ENCODE data around the gene HOXA13. TPM values are rescaled to one million over a fixed set of nuclear protein-coding genes. Genes with fewer than 3 reads are reported as not detected.

The HOXA13 gene
- total RNA-seq, 1 experiment from 2014 or later: not detected

DNA sequence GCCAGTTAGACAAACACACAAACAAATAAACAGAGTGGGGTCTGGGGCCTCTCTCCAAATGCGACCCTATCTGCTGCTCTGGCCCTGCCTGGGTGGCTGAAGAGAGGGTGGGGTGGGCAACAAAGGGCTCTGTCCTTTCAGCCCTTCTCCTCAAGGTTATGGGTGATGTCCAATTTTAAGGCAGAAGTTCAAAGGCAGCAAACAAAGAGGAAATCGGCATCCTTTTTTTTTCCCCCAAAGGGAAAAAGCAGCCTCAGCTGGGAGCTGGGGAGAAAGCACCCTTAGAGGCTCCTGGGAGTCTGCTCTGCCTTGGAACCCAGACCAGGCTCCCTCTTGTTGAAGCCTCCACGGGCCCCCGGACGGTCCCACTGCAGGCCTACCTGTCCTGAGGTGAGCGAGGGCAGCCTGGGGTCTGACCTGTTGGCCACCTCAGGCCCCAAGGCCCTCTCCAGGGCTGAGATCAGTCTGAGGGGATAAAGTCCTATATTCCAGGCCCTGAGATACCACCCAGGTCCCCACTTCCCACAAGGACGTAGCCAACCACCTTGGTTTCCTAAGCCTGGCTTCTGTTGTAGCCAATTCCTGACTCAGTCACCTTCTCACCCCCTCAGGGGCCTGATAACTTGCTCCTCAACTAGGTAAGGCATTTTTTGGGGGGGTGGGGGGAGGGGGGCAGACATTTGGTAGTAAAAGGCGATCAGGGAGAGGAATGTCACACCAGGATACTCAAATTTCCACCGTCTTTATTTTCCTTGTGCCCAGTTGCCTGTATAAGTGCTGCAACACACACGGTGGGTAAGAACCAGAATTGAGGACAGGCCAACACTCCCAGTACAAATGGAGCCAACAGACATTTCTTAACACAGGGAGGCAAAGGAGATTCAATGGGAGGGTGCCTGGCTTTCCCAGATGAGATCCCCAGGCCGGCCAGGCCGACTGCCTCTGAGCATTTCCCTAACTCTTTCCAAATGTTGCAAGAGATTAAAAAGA, 19.2 kb downstream of the HOXA13 start:
- Histone ChIP-seq H4K8ac (replicated peaks; ENCODE audit: insufficient read length, low read depth, low read length) (no peak overlapping the region), H4K91ac (ENCODE audit: insufficient read length, low read depth, low read length) (no peak overlapping the region), H4K5ac (ENCODE audit: insufficient read length, low read depth, low read length) (no peak overlapping the region), H2AFZ (ENCODE audit: low read length) (no peak overlapping the region), H3K4me1 (ENCODE audit: insufficient read depth, low read length) (no peaks in the 10 kb centered on the region), H3K4ac (ENCODE audit: low read depth, low read length) (no peak overlapping the region), H2AK5ac (ENCODE audit: insufficient read length, low read length) (no peak overlapping the region), H2BK120ac (ENCODE audit: low read depth, low read length, poor library complexity, severe bottlenecking) (no peak overlapping the region), H3K23ac (ENCODE audit: insufficient read length, low read depth, low read length) (no peak overlapping the region), H3K14ac (ENCODE audit: insufficient read depth, low read length) (no peak overlapping the region), H2BK15ac (ENCODE audit: low read depth, low read length) (no peak overlapping the region), H3K79me1 (ENCODE audit: insufficient read depth, low read depth, low read length, poor library complexity, severe bottlenecking) (no peaks in the 10 kb centered on the region), H3K27ac (ENCODE audit: insufficient read length, low read depth, low read length) (no peak overlapping the region), H2BK12ac (ENCODE audit: insufficient read length, low read depth, low read length) (no peak overlapping the region), H3K18ac (ENCODE audit: insufficient read length, low read depth, low read length) (no peak overlapping the region), H3K9me3 (ENCODE audit: control insufficient read depth, low read depth, low read length) (no peaks in the 10 kb centered on the region), H3K27me3 (ENCODE audit: insufficient read depth, low read length) (peaks cover 97% of the 10 kb centered on the region), H4K20me1 (ENCODE audit: control insufficient read depth, insufficient read depth, insufficient read length) (no peaks in the 10 kb centered on the region), H3K79me2 (ENCODE audit: insufficient read depth, low read length) (no peaks in the 10 kb centered on the region), H3K23me2 (ENCODE audit: insufficient read length, low read depth, low read length, poor library complexity, severe bottlenecking) (no peaks in the 10 kb centered on the region), H3K56ac (ENCODE audit: insufficient read length, low read depth, low read length) (no peak overlapping the region), H2BK5ac (ENCODE audit: insufficient read length, low read length) (no peak overlapping the region), H3T11ph (ENCODE audit: low read length) (no peak overlapping the region), H2BK20ac (ENCODE audit: low read depth, low read length, poor library complexity, severe bottlenecking) (no peak overlapping the region), H3K9ac (ENCODE audit: extremely low read depth, insufficient read length, low read length) (no peak overlapping the region), H3K4me2 (ENCODE audit: insufficient read depth, insufficient read length, low read length) (no peak overlapping the region)
- TF ChIP-seq, protein P1, sequence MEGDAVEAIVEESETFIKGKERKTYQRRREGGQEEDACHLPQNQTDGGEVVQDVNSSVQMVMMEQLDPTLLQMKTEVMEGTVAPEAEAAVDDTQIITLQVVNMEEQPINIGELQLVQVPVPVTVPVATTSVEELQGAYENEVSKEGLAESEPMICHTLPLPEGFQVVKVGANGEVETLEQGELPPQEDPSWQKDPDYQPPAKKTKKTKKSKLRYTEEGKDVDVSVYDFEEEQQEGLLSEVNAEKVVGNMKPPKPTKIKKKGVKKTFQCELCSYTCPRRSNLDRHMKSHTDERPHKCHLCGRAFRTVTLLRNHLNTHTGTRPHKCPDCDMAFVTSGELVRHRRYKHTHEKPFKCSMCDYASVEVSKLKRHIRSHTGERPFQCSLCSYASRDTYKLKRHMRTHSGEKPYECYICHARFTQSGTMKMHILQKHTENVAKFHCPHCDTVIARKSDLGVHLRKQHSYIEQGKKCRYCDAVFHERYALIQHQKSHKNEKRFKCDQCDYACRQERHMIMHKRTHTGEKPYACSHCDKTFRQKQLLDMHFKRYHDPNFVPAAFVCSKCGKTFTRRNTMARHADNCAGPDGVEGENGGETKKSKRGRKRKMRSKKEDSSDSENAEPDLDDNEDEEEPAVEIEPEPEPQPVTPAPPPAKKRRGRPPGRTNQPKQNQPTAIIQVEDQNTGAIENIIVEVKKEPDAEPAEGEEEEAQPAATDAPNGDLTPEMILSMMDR (conservative IDR thresholded peaks at IDR 0.05): no peak
- Mint-ChIP-seq H3K9me3 (peaks cover 2 to 15% of the 10 kb centered on the region in 2 experiments; a peak in 1 of 5 replicates), H3K27me3 (ENCODE audit: low read depth) (peaks cover 100% of the 10 kb centered on the region), H3K4me1 (peaks cover 7 to 26% of the 10 kb centered on the region in 2 experiments), H3K4me3 (peak overlapping the region in 1 of 2 experiments; percentile 45; a peak in 1 of 5 replicates), H3K36me3 (ENCODE audit: insufficient read depth in 1 of 3, low read depth in 3 of 3) (no peaks in the 10 kb centered on the region; a peak in 3 of 7 replicates), H3K27ac (no peak overlapping the region)
- peak; percentile 24 for DNase-seq
- no CpG with 5 or more reads among the region's 12 CpGs for WGBS (ENCODE audit: extremely low coverage, insufficient read length, low lambda C conversion rate)

Data from H9 (cell line).